IgD-negative memory B cell (primary cell): Measurements from ENCODE around the gene PAGR1. TPM values are rescaled to one million over a fixed set of nuclear protein-coding genes. Genes with fewer than 3 reads are reported as not detected.

Source experiments
- H3K27ac Mint-ChIP-seq, 3 donors: one replicate each; pipeline ENCODE4 v1.8.0; 2020 to 2022; ENCODE audit warnings: mild to moderate bottlenecking in 3 of 3, mixed read lengths in 3 of 3, moderate library complexity in 1 of 3
- H3K27me3 Mint-ChIP-seq: one replicate; pipeline ENCODE4 v1.8.0; 2021; ENCODE audit warnings: mixed read lengths
- H3K36me3 Mint-ChIP-seq: one replicate; pipeline ENCODE4 v1.8.0; 2020; ENCODE audit warnings: mild to moderate bottlenecking, mixed read lengths
- H3K4me1 Mint-ChIP-seq, 3 donors: one replicate each; pipeline ENCODE4 v1.8.0; 2020 to 2022; ENCODE audit warnings: mixed read lengths in 3 of 3, mild to moderate bottlenecking in 1 of 3
- H3K4me3 Mint-ChIP-seq, 4 donors: one replicate each; pipeline ENCODE4 v1.8.0; 2020 to 2022; ENCODE audit warnings: mild to moderate bottlenecking in 4 of 4, mixed read lengths in 4 of 4, moderate library complexity in 3 of 4
- H3K9me3 Mint-ChIP-seq, 3 donors: one replicate each; pipeline ENCODE4 v1.8.0; 2020 to 2021; ENCODE audit warnings: mixed read lengths in 3 of 3, mild to moderate bottlenecking in 1 of 3
- polyA plus RNA-seq: library from polyadenylated mRNA; unstranded; fragments of 300-500 nt; fragmentation: Illumina TruSeq; gene quantifications from one replicate; pipeline ENCODE4 v1.2.3, GENCODE V29; 2021

The PAGR1 gene
- polyA plus RNA-seq, 1 donor from 2014 or later: 59.6 TPM

- Mint-ChIP-seq H3K36me3 (peaks cover 5% of the 10 kb centered on the region), H3K9me3 (no peaks in the 10 kb centered on the region), H3K27me3 (peaks cover 1% of the 10 kb centered on the region), H3K27ac (peak overlapping the region; percentile 90 to 98 (median 95)), H3K4me1 (peaks cover 27 to 37% (median 35%) of the 10 kb centered on the region in 3 donors), H3K4me3 (peak overlapping the region; percentile 80 to 97 (median 88))
Observed at GRCh38 chr16:29806641-29807425, 9.1 kb upstream of the PAGR1 start.

- no peaks in the 10 kb centered on the region for H3K9me3 Mint-ChIP-seq
- peaks cover 5% of the 10 kb centered on the region for H3K36me3 Mint-ChIP-seq
- peak overlapping the region; percentile 90 to 98 (median 95) for H3K27ac Mint-ChIP-seq
- peaks cover 1% of the 10 kb centered on the region for H3K27me3 Mint-ChIP-seq
- peaks cover 27 to 40% (median 35%) of the 10 kb centered on the region in 3 donors for H3K4me1 Mint-ChIP-seq
- peak overlapping the region; percentile 80 to 97 (median 88) for H3K4me3 Mint-ChIP-seq
Observed at GRCh38 chr16:29807426-29808218, 8.3 kb upstream of the PAGR1 start.

GRCh38 chr16:29808219-29808900 is 7.6 kb upstream of the PAGR1 start:
- peaks cover 5% of the 10 kb centered on the region for H3K36me3 Mint-ChIP-seq
- H3K4me3 Mint-ChIP-seq: peak overlapping the region; percentile 80 to 97 (median 88)
- H3K9me3 Mint-ChIP-seq: no peaks in the 10 kb centered on the region
- H3K4me1 Mint-ChIP-seq: peaks cover 27 to 40% (median 35%) of the 10 kb centered on the region in 3 donors
- peak overlapping the region; percentile 90 to 98 (median 95) for H3K27ac Mint-ChIP-seq
- H3K27me3 Mint-ChIP-seq: peaks cover 1% of the 10 kb centered on the region

GRCh38 chr16:29809031-29809747 is 6.8 kb upstream of the PAGR1 start:
- Mint-ChIP-seq H3K9me3 (no peaks in the 10 kb centered on the region), H3K4me3 (peak overlapping the region; percentile 21 to 97 (median 87)), H3K27ac (peak overlapping the region in 2 of 3 donors; percentile 92 to 93), H3K4me1 (peaks cover 18 to 33% (median 28%) of the 10 kb centered on the region in 3 donors), H3K36me3 (peaks cover 5% of the 10 kb centered on the region), H3K27me3 (peaks cover 1% of the 10 kb centered on the region)

GRCh38 chr16:29809850-29810698 is 5.9 kb upstream of the PAGR1 start:
- Mint-ChIP-seq H3K4me1 (peaks cover 13 to 32% (median 24%) of the 10 kb centered on the region in 3 donors), H3K27me3 (peaks cover 1% of the 10 kb centered on the region), H3K36me3 (peaks cover 5% of the 10 kb centered on the region), H3K27ac (peak overlapping the region in 2 of 3 donors; percentile 92 to 93), H3K9me3 (no peaks in the 10 kb centered on the region), H3K4me3 (peak overlapping the region in 3 of 4 donors; percentile 80 to 88 (median 85))

- H3K4me1 Mint-ChIP-seq: peaks cover 11 to 35% (median 27%) of the 10 kb centered on the region in 3 donors
- H3K27ac Mint-ChIP-seq: peak overlapping the region in 2 of 3 donors; percentile 92 to 93
- H3K9me3 Mint-ChIP-seq: no peaks in the 10 kb centered on the region
- peak overlapping the region; percentile 78 to 94 (median 84) for H3K4me3 Mint-ChIP-seq
- H3K36me3 Mint-ChIP-seq: peaks cover 4% of the 10 kb centered on the region
- peaks cover 2% of the 10 kb centered on the region for H3K27me3 Mint-ChIP-seq
Observed at GRCh38 chr16:29810699-29811169, 5.2 kb upstream of the PAGR1 start.

GRCh38 chr16:29811170-29811895 is 4.6 kb upstream of the PAGR1 start:
- Mint-ChIP-seq H3K9me3 (no peaks in the 10 kb centered on the region), H3K36me3 (peaks cover 4% of the 10 kb centered on the region), H3K27ac (peak overlapping the region; percentile 71 to 93 (median 92)), H3K4me1 (peaks cover 14 to 37% (median 30%) of the 10 kb centered on the region in 3 donors), H3K4me3 (peak overlapping the region; percentile 78 to 94 (median 84)), H3K27me3 (peaks cover 3% of the 10 kb centered on the region)

GRCh38 chr16:29811896-29812665 is 3.9 kb upstream of the PAGR1 start, which contains the start of gene PRRT2:
TSS of gene PRRT2 (plus strand) at chr16:29812193. CDS start at chr16:29813055, 862 bp downstream.
- H3K36me3 Mint-ChIP-seq: peaks cover 4% of the 10 kb centered on the region
- H3K27ac Mint-ChIP-seq: peak within 1 kb of the TSS; percentile 71 to 93 (median 92)
- no peaks in the 10 kb centered on the region for H3K9me3 Mint-ChIP-seq
- peaks cover 17 to 41% (median 31%) of the 10 kb centered on the region in 3 donors for H3K4me1 Mint-ChIP-seq
- H3K27me3 Mint-ChIP-seq: peaks cover 3% of the 10 kb centered on the region
- peak within 1 kb of the TSS; percentile 78 to 94 (median 84) for H3K4me3 Mint-ChIP-seq

GRCh38 chr16:29812754-29813643 is 3.0 kb upstream of the PAGR1 start:
- Mint-ChIP-seq H3K4me1 (peaks cover 20 to 40% (median 32%) of the 10 kb centered on the region in 3 donors), H3K27me3 (peaks cover 3% of the 10 kb centered on the region), H3K36me3 (peaks cover 3% of the 10 kb centered on the region), H3K4me3 (peak overlapping the region; percentile 54 to 81 (median 68)), H3K27ac (peak overlapping the region; percentile 23 to 85 (median 74)), H3K9me3 (no peaks in the 10 kb centered on the region)

- Mint-ChIP-seq H3K27ac (peak overlapping the region in 1 of 3 donors; percentile 85), H3K9me3 (no peaks in the 10 kb centered on the region), H3K4me3 (peak overlapping the region in 3 of 4 donors; percentile 67 to 80 (median 75)), H3K36me3 (peaks cover 5% of the 10 kb centered on the region), H3K4me1 (peaks cover 19 to 45% (median 34%) of the 10 kb centered on the region in 3 donors), H3K27me3 (peaks cover 3% of the 10 kb centered on the region)
Observed at GRCh38 chr16:29813644-29814562, 2.0 kb upstream of the PAGR1 start.
